PC-3 (cell line): Measurements from ENCODE around the gene C11orf98. TPM values are rescaled to one million over a fixed set of nuclear protein-coding genes. Genes with fewer than 3 reads are reported as not detected.

ENCODE experiments used
- total RNA-seq: library from RNA; depleted of rRNA; stranded (reverse); fragments of >200 nt; gene quantifications from 2 replicates; pipeline ENCODE4 v1.2.3, GENCODE V29; 2014; rRNA removed

Gene C11orf98
- total RNA-seq, 1 experiment from 2014 or later: 302 TPM

Other genes starting within 250 kb of the C11orf98 start
- not detected in 2 replicates for gene SCGB1A1, start 246.2 kb downstream of the C11orf98 start, total RNA-seq
- 287 and 383 TPM in 2 replicates for gene AHNAK, start 118.4 kb downstream of the C11orf98 start, total RNA-seq
- gene EEF1G, start 91.3 kb downstream of the C11orf98 start, total RNA-seq: 1,577 and 1,815 TPM in 2 replicates
- 17.8 and 20.6 TPM in 2 replicates for gene TUT1, start 73.7 kb downstream of the C11orf98 start, total RNA-seq
- 193 and 259 TPM in 2 replicates for gene MTA2, start 63.3 kb downstream of the C11orf98 start, total RNA-seq
- 32.8 and 50.6 TPM in 2 replicates for gene EML3, start 52.4 kb downstream of the C11orf98 start, total RNA-seq
- gene ROM1, start 52.0 kb downstream of the C11orf98 start, total RNA-seq: 5.8 and 13.9 TPM in 2 replicates
- 65.8 and 76.3 TPM in 2 replicates for gene B3GAT3, start 43.2 kb downstream of the C11orf98 start, total RNA-seq
- 274 and 290 TPM in 2 replicates for gene GANAB, start 18.6 kb downstream of the C11orf98 start, total RNA-seq
- 31.0 and 32.5 TPM in 2 replicates for gene INTS5, start 11.9 kb downstream of the C11orf98 start, total RNA-seq
- gene CSKMT, start 102 bp upstream of the C11orf98 start, total RNA-seq: 12.9 and 16.3 TPM in 2 replicates
- 83.6 and 95.6 TPM in 2 replicates for gene UQCC3, start 6.5 kb upstream of the C11orf98 start, total RNA-seq
- gene LBHD1, start 7.1 kb upstream of the C11orf98 start, total RNA-seq: 4.7 and 9.7 TPM in 2 replicates
- 190 and 311 TPM in 2 replicates for gene UBXN1, start 13.9 kb upstream of the C11orf98 start, total RNA-seq
- gene LRRN4CL, start 24.3 kb upstream of the C11orf98 start, total RNA-seq: 0.51 and 0.86 TPM in 2 replicates
- 65.7 and 73.4 TPM in 2 replicates for gene BSCL2, start 42.2 kb upstream of the C11orf98 start, total RNA-seq
- gene GNG3, start 42.5 kb upstream of the C11orf98 start, total RNA-seq: not detected in 2 replicates
- 15.5 and 25.4 TPM in 2 replicates for gene HNRNPUL2, start 62.2 kb upstream of the C11orf98 start, total RNA-seq
- 26.1 and 37.4 TPM in 2 replicates for gene TTC9C, start 63.3 kb upstream of the C11orf98 start, total RNA-seq
- gene ZBTB3, start 89.0 kb upstream of the C11orf98 start, total RNA-seq: 2.2 and 3.3 TPM in 2 replicates
- gene POLR2G, start 96.4 kb upstream of the C11orf98 start, total RNA-seq: 208 and 230 TPM in 2 replicates
- gene TAF6L, start 106.2 kb upstream of the C11orf98 start, total RNA-seq: 40.2 and 43.9 TPM in 2 replicates
- gene TMEM179B, start 122.2 kb upstream of the C11orf98 start, total RNA-seq: 80.2 and 86.7 TPM in 2 replicates
- 37.5 and 49.6 TPM in 2 replicates for gene TMEM223, start 126.8 kb upstream of the C11orf98 start, total RNA-seq
- gene NXF1, start 140.2 kb upstream of the C11orf98 start, total RNA-seq: 33.1 and 33.2 TPM in 2 replicates
- gene STX5, start 166.8 kb upstream of the C11orf98 start, total RNA-seq: 41.4 and 48.2 TPM in 2 replicates
- gene TEX54, start 167.6 kb upstream of the C11orf98 start, total RNA-seq: not detected in 2 replicates
- 217 and 222 TPM in 2 replicates for gene WDR74, start 174.4 kb upstream of the C11orf98 start, total RNA-seq
- 243 and 304 TPM in 2 replicates for gene SLC3A2, start 215.7 kb upstream of the C11orf98 start, total RNA-seq